GM12873 (cell line): Measurements from ENCODE around the gene PTPN9.
A peak's percentile ranks its signal among the peaks of the same experiment; 100 is the strongest.

Experiments used
- TF ChIP-seq, protein P1 (sequence below): IDR thresholded peaks from 2 replicates; pipeline ENCODE4 v1.5.1; 2012; ENCODE audit warnings: low read depth, mild to moderate bottlenecking, moderate library complexity, low read length, control low read depth; ENCODE audit not compliant: insufficient read depth; ENCODE audit errors: missing control alignments

PTPN9 gene

DNA sequence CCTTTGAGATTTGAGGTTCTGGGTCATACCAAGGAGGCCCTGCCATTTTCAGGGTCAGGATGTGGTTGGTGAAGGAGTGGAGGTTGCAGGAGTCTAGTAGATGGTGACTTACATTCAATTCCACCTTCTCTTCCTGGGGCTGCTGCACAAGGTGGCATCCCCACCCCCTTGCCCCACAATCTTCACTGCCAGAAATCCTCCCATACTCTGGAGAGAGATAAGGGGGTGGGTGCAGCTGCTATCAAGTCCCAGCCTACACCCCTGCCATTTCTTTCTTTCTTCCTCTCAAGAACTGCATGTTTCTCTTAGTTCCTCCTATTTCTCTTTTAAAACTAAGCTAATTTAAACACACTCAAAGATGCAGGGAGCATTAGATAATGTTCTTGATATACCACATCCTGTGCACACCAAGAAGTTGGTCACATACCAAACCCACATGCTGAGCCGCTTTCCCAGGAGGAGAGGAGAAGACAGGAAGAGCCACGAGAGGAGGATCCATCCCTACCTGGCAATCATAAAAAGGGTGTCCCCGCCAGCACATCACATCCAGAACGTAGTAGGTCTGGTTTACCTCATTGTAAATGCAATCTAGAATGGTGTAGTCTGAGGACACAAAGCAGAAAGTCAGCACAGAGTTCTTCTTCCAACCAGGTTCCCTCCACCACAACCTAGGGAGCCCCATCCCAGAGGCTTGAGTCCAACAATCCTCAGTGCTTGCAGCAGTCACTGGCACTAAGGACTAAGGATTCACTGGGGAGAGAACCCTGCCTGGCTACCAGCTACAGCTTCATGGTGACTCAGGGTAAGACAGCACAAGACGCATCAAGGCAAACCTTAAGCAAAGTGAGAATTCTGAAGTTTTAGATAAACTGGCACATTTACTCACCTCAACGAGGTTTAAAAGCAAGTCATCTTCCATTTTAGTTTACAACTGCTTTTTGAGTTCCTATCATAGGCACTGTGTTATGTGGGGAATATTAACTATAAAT is 27.9 kb upstream of the PTPN9 start:
- TF ChIP-seq, protein P1, sequence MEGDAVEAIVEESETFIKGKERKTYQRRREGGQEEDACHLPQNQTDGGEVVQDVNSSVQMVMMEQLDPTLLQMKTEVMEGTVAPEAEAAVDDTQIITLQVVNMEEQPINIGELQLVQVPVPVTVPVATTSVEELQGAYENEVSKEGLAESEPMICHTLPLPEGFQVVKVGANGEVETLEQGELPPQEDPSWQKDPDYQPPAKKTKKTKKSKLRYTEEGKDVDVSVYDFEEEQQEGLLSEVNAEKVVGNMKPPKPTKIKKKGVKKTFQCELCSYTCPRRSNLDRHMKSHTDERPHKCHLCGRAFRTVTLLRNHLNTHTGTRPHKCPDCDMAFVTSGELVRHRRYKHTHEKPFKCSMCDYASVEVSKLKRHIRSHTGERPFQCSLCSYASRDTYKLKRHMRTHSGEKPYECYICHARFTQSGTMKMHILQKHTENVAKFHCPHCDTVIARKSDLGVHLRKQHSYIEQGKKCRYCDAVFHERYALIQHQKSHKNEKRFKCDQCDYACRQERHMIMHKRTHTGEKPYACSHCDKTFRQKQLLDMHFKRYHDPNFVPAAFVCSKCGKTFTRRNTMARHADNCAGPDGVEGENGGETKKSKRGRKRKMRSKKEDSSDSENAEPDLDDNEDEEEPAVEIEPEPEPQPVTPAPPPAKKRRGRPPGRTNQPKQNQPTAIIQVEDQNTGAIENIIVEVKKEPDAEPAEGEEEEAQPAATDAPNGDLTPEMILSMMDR, result no peak

DNA sequence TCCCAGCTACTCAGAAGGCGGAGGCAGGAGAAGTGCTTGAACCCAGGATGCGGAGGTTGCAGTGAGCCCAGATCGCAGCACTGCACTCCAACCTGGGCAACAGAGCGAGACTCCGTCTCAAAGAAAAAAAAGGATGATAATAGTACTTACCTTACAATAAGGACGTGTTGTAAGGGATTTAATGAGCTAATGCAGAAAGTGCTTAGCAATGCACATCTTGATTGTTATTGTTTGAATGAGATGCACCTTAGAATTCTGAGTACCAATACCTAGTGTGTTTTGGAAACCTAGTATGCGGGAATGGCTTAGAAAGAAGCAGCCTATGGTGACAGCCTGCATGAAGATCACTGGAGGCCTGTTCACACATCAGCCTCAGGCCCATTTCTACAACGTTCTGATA is 26.9 kb upstream of the PTPN9 start:
- TF ChIP-seq, protein P1, result no peak

DNA sequence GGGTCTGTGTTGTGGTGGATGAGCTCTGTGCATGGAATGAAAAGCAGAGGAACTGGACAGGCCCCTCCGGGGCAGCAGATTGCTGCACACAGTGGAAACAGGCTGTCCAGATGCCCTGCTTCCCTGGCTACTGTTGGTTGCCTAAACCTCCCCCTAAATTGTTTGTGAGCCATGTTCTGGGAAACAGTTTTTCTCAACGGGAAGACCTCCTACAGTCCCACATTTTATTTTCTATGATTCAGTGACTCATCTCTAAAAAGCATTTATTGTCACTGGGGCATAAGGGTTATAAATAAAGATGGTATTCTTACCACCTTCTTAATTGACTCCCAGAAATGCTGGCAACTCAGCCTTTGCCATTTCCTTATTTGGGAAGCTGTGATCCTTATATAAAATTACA is 20.3 kb upstream of the PTPN9 start:
- TF ChIP-seq, protein P1, result no peak

GRCh38 chr15:75598361-75598760 is 19.2 kb upstream of the PTPN9 start:
- TF ChIP-seq, protein P1, result no peak

DNA sequence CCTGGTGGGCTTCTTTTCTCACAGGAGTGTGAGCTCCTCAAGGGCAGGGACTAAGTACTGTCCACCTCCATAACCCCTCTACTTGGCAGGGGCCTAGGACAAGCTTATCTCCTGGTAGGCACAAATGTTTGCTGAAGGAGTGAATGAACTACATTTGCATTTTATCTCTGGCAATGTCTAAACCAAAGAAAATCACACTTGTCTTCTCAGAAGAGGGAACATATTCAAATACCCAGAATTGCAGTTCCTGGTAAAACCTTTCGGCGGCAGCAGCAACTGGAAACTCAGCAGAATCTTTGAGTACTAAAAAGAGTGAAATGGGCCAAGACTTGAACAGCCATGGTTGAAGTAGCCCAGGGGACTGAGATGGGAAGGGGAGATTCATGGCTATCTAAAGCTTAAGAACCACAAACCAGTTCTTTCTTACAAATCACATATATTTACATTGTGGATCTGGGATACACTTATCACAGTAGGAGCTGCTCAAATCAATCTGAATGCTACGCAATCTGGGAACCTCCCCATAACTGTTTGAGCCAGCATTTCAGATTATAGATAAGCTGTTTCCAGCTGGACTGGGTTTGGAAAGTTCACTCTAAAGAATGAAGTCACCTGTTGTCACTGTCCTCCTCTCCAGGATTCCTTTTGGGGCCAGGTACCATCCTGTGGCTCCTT is 18.7 kb upstream of the PTPN9 start:
- TF ChIP-seq, protein P1, result peak; percentile 45

GRCh38 chr15:75596703-75597345 is 17.7 kb upstream of the PTPN9 start:
- TF ChIP-seq, protein P1, result no peak

DNA sequence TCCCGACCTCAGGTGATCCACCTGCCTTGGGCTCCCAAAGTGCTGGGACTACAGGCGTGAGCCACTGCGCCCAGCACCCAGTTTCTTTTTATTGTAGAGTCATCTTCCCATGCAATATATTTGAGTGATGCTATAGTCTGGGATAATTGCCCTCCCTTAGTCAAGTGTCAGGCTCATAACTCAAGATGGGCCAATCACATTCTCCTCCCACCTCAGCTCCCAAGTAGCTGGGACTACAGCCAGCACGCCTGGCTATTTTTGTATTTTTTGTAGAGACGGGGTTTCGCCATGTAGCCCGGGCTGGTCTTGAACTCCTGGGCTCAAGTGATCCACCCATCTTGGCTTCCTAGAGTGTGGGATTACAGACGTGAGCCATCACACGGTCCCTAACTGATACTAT is 15.2 kb upstream of the PTPN9 start:
- TF ChIP-seq, protein P1, result no peak
